GM21737 (cell line): ENCODE results near the gene FNDC3A.
"Not testable (repeated sequence)": the region's sequence is repeated elsewhere in the genome, so short reads cannot be mapped to it uniquely, and the experiment has no call there.

Experiments used
- ATAC-seq: cut with Tn5 transposase; IDR thresholded peaks from one replicate; pipeline ENCODE4 v1.9.1; 2021; ENCODE audit warnings: mild to moderate bottlenecking, moderate library complexity; ENCODE audit not compliant: unreplicated experiment

Gene FNDC3A

DNA sequence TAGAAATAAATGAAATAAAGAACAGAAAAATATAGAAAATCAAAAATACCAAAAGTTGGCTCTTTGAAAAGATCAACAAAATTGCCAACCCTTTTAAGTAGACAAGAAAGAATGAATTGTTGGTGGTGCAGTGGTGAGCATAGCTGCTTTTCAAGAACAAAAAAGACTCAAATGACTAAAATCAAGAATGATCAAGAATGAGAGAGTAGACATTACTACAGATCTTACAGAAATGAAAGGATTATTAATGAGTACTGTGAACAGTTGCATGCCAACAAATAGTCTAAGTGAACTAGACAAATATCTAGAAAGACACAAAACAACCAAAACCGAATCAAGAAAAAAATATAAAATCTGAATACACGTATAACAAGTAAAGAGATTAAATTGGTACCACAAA, 53.9 kb downstream of the FNDC3A start:
- ATAC-seq, result no peak

DNA sequence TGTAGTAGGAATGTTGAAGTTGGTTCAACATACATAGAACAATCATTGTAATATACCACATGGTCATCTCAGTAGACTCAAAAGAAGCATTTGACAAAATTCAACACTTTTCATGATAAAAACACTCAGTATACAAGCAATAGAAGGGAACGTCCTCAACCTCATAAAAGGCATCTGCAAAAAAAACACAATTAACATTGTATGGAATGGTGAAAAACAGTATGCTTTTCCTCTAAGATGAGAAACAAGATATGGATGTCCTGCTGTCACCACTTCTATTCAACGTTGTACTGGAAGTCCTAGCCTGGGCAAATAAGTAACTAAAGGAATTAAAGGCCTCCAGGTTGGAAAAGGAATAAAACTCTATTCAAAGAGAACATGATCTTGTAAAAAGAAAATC, 54.5 kb downstream of the FNDC3A start:
- ATAC-seq, result no peak

DNA sequence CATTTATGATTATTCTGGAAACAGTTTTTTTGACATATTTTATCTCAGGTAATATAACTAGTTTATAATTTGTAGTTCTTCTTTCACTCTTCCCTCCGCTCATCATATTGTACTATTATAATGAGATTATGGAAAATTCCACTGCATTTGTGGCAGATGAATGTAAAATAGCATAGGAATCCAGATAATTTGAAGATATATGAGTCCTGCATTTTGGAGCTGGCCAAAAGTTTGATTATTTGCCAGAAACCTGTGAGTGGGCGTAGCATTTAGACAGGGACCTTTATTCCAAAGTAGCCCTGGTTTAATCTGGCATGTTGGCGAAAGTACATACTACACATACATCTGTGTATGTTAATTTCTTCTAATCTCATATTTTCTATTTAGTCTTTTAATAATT, 65.2 kb downstream of the FNDC3A start:
- no peak for ATAC-seq

DNA sequence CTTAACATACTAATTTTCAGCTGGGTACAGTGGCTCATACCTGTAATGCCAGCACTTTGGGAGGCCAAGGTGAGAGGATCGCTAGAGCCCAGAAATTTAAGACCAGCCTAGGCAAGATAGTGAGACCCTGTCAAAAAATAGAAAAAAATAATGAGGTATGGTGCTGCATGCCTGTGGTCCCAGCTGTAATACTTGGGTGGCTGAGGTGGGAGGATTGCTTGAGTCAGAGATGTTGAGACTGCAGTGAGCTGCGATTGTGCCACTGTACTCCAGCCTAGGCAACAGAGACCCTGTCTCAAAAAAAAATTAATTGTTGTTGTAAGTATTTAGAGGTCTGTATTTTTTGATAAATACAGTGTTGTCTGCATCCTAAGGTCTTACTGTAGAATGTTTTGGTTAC, 66.8 kb downstream of the FNDC3A start:
- ATAC-seq, result no peak

DNA sequence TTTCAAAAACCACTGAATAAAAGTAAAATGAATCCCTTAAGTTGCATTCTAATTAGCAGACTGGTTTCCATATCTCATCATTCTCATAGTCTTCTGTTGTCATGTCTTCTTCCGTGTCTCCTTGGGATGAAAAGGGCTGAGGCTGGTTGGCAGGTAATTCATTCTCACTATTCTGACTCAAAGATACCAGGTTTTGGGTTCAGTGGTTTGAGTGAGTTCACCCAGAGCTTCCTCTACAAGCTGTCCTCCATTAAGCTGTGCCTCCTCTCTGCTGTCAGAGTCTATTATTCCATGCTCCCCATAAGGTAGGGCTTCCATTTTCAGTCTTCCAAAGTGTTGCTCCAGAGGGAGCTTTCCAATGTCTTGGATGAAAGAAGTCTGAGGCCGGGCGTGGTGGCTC, 68.3 kb downstream of the FNDC3A start:
- no peak for ATAC-seq

DNA sequence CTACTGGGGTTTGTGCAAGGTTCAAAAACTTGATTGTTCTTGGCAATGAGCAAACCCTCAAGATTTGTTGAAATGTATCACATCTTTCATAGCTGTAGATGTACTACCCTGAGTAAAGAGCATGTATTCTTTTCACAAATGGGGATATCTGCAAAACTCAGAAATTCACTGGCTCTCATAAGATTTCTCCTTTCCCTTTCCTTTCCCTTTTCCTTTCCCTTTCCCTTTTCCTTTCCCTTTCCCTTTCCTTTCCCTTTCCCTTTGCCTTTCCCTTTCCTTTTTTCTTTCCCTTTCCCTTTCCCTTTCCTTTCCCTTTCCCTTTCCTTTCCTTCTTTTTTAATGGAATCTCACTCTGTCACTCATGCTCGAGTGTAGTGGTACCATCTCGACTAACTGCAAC, 69.1 kb downstream of the FNDC3A start:
- ATAC-seq, result no peak

DNA sequence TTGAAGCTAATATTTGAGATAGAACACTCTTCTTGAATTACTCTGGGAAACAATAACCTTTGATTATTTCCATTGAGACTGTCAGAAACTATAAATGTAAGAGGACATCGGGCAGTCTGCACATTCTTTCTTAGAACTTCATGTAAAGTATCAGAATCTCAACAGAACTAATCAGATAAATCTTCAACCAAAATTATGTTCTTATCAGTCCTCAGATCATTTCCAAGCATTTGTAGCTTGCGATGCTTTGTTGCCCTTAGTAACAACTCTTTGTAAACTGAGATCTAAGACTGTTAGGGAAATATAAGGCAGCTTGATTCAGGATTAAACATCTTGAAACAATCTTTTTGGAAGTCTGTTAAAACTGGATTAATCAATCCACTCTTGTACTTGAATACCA, 70.3 kb downstream of the FNDC3A start:
- no peak for ATAC-seq

DNA sequence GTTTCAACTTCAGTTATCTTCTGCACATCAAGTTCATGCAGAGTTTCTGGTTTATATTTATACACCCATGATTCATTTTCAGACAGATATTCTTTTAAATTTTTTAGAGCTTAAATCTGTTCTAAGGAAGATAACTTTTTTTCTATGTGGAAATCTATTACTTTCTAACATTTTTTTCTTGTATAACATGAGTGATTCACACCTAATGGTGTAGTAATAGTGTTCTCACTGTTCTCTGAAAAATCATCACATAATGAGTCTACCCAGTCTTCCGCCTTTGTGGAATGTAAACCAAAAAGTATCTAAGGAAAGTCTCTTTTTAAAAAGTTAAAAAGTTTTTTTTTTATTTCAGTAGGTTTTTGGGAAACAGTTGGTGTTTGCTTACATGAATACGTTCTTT, 70.8 kb downstream of the FNDC3A start:
- no peak for ATAC-seq

DNA sequence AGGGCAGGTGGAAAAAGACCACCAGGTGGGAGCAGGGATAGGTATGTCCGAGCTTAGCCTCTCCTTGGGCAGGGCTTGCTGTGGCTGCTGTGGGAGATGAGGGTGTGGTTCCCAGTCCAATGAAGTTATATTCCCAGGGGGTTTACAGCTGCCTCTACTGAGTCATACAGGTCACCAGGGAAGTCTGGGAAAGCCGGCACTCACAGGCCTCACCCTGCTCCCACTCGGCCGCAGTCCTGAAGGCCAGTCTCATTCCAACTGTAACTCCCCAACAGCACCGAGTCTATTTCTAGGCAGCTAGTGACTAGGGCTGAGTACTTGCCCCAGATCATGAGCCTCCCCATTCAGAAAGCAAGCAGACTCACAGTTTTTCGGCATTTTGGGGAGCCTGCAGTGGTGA, 77.1 kb downstream of the FNDC3A start:
- ATAC-seq, result no peak

DNA sequence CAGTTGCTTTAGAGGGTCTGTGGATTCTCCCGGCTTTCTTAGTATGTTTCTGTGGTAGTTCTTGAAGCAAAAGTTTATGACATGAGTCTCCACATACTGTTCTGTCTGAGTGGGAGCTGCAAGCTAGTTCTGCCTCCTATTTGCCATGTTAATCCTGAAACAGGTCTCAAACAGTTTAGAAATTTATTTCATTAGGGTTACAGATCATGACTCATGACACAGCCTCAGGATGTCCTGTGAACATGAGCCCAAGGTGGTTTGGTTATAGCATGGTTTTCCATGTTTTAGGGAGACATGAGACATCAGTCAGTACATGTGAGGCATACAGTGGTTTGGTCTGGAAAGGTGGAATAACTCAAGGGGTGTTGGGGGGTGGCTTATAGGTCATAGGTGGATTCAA, 77.5 kb downstream of the FNDC3A start:
- ATAC-seq, result no peak

DNA sequence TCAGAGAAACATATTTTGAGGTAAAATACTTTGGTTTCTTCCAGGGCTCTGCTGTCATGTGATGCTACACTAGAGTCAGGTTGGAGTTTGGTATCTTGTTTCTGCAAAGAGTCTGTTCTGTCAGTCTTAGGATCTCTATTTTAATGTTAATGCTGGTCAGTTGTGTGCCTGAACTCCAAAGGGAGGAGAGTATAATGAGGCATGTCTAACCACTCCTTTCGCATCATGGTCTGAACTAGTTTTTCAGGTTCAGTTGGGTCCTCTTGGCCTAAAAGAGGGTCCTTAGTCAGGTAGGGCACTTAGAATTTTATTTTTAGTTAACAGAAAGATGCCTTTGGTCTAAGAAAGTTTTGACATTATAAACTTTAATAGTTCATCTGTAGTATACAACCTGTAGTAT, 78.2 kb downstream of the FNDC3A start:
- no peak for ATAC-seq

DNA sequence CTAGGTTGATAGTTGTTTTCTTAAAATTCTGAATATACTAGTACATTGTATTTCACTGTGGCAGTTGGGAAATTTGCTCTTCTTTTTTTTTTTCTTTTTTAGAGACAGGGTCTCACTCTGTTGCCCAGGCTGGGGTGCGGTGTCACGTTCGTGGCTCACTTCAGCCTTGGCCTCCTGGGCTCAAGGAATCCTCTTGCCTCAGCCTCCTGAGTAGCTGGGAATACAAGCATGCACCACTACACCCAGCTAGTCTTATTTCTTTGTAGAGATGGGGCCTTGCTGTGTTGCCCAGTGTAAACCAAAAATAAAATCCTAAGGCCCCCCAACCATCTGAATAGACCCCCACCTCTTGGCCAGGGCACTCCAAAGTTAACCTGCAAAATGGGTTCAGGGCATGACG, 79.3 kb downstream of the FNDC3A start:
- no peak for ATAC-seq

DNA sequence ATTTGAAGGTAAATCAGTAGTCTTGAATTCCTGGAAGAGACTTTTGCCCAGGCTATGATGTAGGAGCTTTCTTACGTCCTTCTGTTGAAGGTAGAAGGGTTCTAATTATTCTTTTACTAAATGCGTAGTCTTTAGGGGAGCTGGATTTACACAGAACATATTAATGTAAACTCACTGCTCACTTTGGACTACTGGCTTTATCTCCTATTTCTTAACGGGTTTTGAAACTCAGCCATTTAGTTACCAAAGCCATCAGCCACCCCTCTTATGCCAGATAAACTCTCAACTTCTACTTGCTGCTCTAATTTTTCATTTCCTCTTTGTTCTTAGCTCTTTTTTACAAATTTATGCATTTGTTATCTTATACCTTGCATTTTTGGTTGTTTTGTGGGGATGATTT, 81.5 kb downstream of the FNDC3A start:
- no peak for ATAC-seq

DNA sequence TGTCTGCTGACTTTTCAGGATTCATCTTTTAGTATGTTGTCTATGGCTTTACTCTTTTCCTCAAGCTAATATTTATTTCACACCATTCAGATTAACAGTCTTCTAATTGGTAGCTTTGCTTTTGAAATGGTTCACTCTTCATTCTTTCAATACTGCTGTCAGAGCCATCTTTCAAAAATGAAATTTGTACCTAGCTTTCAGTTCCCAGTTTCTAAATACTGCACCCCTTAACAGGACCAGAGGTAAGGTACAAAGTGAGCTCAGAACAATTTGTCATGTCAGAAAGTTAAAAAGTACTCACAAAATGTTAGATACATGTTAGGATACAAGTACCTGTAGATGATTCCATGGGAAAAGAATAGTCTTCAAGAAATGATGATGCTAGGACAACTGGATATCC, 83.0 kb downstream of the FNDC3A start:
- no peak for ATAC-seq

DNA sequence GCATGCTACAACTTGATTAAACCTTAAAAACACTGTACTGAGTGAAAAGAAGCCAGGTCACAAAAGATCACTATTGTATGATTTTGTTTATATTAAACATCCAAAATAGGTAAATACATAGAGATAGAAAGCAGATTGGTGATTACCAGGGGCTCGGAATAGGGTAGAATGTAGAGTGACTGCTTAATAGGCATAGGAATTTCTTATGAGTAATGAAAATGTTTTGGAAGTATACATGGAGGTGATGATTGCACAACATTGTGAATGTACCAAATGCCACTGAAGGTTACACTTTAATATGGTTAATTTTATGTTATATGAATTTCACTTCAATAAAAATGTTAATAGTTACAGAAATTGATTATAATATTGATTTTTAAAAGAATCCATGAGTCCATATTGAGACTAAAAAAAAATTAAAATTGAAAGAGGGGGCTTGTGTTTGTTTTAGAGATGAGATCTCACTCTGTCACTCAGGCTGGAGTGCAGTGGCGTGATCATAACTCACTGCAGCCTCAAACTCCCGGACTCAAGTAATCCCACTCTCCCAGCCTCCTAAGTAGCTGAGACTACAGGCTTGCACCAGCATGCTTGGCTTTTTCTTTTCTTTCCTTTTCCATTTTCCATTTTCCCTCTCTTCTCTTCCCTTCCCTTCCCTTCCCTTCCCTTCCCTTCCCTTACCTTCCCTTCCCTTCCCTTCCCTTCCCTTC, 85.1 kb downstream of the FNDC3A start:
- ATAC-seq, result no peak

DNA sequence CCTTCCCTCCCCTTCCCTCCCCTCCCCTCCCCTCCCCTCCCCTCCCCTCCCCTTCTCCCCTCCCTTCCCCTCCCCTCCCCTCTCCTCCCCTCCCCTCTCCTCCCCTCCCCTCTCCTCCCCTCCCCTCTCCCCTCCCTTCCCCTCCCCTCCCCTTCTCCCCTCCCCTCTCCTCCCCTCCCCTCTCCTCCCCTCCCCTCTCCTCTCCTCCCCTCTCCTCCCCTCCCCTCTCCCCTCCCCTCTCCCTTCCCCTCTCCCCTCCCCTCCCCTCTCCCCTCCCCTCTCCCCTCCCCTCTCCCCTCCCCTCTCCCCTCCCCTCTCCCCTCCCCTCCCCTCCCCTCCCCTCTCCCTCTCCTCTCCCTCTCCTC, 85.7 kb downstream of the FNDC3A start:
- ATAC-seq, result not testable (repeated sequence)

DNA sequence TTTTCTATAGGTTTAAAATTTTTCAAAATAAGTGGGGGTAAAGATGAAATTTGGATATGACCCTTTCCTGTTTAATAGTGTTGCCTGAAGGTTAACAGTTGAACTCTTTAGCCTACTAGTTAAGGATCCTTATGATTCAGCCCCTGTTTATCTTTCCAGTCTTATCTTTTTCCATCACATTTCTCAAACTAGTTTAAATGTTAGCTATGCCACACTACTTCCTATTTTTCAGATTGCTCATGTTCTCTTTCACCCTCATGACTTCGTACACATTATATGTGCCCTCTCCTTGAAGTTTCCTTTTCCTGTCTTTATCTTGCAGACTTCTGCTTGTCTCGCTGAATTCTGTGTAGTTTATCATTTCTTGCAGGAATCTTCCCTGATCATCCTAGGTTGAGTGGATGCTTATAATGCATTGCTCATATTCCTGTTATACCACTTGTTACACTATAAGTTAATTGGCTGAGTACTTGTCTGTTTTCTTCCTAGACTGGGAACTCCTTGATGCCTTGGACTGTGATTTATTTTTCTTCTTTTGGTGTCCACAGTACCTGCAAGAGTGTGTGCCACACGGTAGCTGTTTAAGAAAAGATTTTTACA, 86.7 kb downstream of the FNDC3A start:
- no peak for ATAC-seq

DNA sequence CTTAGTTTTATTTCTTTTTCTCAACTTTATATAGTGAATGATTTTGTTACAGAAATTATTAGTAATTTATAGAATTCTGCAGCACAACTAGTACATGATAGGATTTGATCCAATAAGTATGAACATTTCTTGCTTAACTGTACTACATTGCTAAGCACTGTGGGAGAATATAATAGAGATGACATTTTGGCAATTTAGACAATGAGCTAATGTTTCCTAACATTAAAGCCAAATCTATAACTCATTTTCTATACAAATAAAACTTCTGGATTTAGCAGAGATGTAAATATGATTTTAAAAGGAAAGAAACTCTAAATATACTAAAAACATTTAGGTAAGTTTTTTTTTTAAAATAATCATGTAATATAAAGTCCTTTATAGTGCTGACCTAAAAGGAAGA, 87.3 kb downstream of the FNDC3A start:
- ATAC-seq, result no peak

DNA sequence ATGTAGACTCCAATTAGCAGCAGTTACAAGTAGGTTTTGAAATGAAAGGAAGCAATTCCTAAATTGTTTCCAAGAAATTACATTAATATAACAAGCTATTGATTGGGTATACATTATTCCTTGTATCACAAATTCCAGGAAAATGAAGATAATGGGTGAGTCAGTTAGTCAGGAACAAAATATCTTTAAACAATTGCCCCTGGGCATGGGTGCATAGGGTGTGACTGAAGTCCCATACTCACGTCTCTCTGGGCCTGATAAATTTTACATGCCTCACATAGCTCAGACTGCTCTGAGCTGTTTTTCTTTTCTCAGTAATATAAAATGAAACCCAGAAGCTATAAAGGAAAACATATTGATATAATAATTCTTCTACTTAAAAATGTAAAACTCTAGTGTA, 87.8 kb downstream of the FNDC3A start:
- no peak for ATAC-seq

DNA sequence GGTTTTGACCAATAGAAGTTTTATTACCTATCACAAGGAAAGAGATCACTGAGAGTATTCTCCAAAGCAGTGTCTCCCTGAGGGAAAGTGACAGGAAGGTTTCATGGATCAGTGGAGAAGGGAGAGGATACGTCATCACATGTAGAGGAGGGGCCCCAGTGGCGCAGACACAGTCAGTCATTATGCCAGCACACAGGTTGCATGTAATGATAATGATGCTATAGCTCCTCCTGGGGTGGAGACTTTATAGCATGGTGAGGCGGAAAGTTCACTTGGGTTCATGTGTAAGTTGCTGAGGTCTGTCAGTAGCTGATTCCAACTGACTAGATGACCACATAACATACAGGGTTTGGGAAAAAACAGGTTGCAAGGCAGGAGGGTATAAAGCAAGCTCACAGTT, 88.8 kb downstream of the FNDC3A start:
- ATAC-seq, result no peak

DNA sequence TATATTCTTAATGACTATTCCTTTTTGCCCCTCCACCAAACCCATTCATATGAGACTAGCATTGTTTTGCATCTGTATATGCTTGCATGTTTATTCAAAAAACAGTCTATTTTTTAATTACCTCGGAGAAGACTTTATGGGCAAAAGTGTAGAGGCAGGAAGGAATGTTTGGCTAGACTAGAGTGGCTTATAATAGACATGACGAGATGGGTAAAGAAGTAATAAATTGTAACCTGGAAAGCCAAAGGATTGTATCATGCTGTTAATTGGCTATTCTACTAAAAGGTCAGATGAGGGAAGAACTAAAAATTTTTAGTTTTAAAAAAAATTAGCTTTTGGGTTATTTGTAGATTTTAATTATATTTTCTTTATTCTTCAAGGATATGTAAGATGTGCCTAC, 91.1 kb downstream of the FNDC3A start:
- no peak for ATAC-seq

DNA sequence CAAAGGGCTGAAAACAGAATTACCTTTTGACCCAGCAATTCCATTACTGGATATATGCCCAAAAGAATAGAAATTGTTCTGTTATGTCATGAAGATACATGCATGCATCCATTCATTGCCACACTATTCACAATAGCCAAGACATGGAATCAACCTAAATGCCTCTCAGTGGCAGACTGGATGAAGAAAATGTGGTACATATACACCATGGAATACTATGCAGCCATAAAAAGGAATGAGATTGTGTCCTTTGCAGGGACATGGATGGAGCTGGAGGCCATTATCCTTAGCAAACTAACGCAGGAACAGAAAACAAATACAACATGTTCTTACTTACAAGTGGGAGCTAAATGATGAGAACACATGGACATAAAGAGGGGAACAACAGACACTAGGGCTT, 92.8 kb downstream of the FNDC3A start:
- not testable (repeated sequence) for ATAC-seq

DNA sequence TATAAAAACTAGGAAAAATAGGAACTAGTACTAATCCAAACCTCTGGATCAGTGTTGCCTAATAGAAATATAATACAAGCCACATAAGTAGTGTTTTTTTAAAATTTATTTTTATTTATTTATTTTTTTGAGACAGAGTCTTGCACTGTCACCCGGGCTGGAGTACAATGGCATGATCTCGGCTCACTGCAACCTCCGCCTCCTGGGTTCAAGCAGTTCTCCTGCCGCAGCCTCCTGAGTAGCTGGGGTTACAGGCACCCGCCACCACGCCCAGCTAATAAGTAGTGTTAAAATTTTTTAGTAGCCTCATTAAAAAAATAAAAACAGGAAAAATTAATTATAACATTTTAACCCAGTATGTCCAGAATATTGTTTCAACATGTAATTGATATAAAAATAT, 94.3 kb downstream of the FNDC3A start:
- not testable (repeated sequence) for ATAC-seq
